ENCODE results near the gene GINS1. TPM values are rescaled to one million over a fixed set of nuclear protein-coding genes. Genes with fewer than 3 reads are reported as not detected.

GINS1 gene
- total and polyA plus RNA-seq, 4 donors, result 0.17 to 11.4 (median 0.48) TPM

DNA sequence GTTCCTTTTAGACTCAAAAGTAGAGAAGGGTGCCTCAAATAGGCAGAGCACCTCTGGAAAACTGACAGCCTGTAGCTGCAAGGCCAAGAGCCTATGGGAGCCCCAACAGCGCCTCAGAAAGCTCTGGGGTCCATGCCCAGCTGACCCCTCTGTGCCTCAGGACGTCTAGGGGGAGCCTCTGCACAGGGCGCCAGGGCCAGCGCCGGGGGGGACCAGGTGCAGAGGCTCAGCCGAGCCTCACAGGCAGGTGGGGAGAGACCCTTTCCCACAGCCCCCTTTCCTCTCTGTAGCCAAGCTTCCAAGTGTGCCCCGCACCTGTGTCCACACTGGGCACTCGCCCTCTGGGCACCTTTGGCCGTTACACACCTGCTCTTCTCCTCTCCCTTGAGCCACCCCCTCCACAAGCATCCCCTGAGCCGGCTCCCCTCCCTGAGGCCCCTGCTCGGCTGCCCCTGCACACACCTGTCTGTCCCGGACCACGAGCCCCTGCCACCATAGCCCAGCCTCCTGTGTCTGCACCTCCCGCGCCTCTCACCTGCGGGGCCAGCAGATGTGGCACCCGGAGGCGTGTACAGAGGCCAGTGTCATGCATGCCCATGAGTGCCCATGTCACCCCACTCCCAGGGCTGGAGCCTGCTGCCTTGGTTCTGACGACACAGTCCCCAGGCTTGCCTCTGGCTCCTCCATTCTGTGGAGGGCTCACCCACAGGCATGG is 53.2 kb downstream of the GINS1 start:
- 94% methylated on average over 19 of the region's 19 CpGs for WGBS
- H3K36me3 ChIP-seq (ENCODE audit: control insufficient read depth in 4 of 4, insufficient read depth in 3 of 4, low read depth in 1 of 4, low read length in 3 of 4), result peaks cover 1 to 51% (median 18%) of the 10 kb centered on the region in 4 donors
- H3K4me3 ChIP-seq (ENCODE audit: low read depth in 1 of 3, low read length in 3 of 3), result no peak overlapping the region
- no peaks in the 10 kb centered on the region for H3K9me3 ChIP-seq (ENCODE audit: control insufficient read depth in 4 of 4, low read length in 3 of 4)
- H3K9ac ChIP-seq (ENCODE audit: low read depth in 1 of 2, low read length in 2 of 2), result no peak overlapping the region
- no peaks in the 10 kb centered on the region for H3K27me3 ChIP-seq (ENCODE audit: control insufficient read depth in 4 of 4, insufficient read depth in 4 of 4, low read length in 3 of 4)
- no peak overlapping the region for H3K27ac ChIP-seq (ENCODE audit: low read depth in 1 of 2, low read length in 2 of 2)
- no peaks in the 10 kb centered on the region for H3K4me1 ChIP-seq (ENCODE audit: control insufficient read depth in 4 of 4, insufficient read depth in 4 of 4, low read length in 3 of 4)
- TF ChIP-seq TAF1 (conservative IDR thresholded peaks at IDR 0.05) (no peak), RXRA (IDR thresholded peaks at IDR 0.05) (no peak), EGR1 (IDR thresholded peaks at IDR 0.05; ENCODE audit: low read depth in 2 of 2) (no peak), HNF4G (IDR thresholded peaks at IDR 0.05) (no peak), GABPA (IDR thresholded peaks at IDR 0.05 in 1 of 2, conservative IDR thresholded peaks at IDR 0.05 in 1 of 2) (no peak), SP1 (IDR thresholded peaks at IDR 0.05) (no peak)
- TF ChIP-seq, protein P1, sequence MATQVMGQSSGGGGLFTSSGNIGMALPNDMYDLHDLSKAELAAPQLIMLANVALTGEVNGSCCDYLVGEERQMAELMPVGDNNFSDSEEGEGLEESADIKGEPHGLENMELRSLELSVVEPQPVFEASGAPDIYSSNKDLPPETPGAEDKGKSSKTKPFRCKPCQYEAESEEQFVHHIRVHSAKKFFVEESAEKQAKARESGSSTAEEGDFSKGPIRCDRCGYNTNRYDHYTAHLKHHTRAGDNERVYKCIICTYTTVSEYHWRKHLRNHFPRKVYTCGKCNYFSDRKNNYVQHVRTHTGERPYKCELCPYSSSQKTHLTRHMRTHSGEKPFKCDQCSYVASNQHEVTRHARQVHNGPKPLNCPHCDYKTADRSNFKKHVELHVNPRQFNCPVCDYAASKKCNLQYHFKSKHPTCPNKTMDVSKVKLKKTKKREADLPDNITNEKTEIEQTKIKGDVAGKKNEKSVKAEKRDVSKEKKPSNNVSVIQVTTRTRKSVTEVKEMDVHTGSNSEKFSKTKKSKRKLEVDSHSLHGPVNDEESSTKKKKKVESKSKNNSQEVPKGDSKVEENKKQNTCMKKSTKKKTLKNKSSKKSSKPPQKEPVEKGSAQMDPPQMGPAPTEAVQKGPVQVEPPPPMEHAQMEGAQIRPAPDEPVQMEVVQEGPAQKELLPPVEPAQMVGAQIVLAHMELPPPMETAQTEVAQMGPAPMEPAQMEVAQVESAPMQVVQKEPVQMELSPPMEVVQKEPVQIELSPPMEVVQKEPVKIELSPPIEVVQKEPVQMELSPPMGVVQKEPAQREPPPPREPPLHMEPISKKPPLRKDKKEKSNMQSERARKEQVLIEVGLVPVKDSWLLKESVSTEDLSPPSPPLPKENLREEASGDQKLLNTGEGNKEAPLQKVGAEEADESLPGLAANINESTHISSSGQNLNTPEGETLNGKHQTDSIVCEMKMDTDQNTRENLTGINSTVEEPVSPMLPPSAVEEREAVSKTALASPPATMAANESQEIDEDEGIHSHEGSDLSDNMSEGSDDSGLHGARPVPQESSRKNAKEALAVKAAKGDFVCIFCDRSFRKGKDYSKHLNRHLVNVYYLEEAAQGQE (IDR thresholded peaks at IDR 0.05), result no peak
- DNase-seq (ENCODE audit: low spot score), result no peak

DNA sequence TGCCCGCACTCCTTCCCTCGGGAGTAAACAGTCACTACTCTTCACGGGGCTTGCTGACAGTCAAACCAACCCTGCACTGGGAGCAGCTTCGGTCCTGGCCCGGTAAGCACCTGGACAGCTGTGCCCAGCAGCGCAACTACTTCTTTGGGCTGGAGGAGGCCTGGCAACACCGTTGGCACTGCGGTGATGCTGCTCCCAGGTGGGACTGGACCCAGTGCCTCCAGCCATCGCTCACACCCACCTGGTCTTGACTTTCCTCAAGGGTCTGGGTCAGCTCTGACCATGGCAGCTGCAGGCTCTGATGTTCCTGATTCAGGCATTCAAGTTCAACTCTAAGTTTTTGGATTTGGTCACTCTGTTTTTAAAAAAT is 53.8 kb downstream of the GINS1 start:
- TF ChIP-seq NR2F2 (IDR thresholded peaks at IDR 0.05) (no peak), FOXA2 (IDR thresholded peaks at IDR 0.05) (no peak)
- no peaks in the 10 kb centered on the region for H3K9me3 ChIP-seq (ENCODE audit: control insufficient read depth in 4 of 4, low read length in 3 of 4)
- no peak overlapping the region for H3K27ac ChIP-seq (ENCODE audit: low read depth in 1 of 2, low read length in 2 of 2)
- no peaks in the 10 kb centered on the region for H3K4me1 ChIP-seq (ENCODE audit: control insufficient read depth in 4 of 4, insufficient read depth in 4 of 4, low read length in 3 of 4)
- H3K27me3 ChIP-seq (ENCODE audit: control insufficient read depth in 4 of 4, insufficient read depth in 4 of 4, low read length in 3 of 4), result no peaks in the 10 kb centered on the region
- WGBS, result 95% methylated on average over 9 of the region's 9 CpGs
- no peak overlapping the region for H3K9ac ChIP-seq (ENCODE audit: low read depth in 1 of 2, low read length in 2 of 2)
- no peak overlapping the region for H3K4me3 ChIP-seq (ENCODE audit: low read depth in 1 of 3, low read length in 3 of 3)
- peaks cover 1 to 54% (median 19%) of the 10 kb centered on the region in 4 donors for H3K36me3 ChIP-seq (ENCODE audit: control insufficient read depth in 4 of 4, insufficient read depth in 3 of 4, low read depth in 1 of 4, low read length in 3 of 4)
- no peak for DNase-seq (ENCODE audit: low spot score)

DNA sequence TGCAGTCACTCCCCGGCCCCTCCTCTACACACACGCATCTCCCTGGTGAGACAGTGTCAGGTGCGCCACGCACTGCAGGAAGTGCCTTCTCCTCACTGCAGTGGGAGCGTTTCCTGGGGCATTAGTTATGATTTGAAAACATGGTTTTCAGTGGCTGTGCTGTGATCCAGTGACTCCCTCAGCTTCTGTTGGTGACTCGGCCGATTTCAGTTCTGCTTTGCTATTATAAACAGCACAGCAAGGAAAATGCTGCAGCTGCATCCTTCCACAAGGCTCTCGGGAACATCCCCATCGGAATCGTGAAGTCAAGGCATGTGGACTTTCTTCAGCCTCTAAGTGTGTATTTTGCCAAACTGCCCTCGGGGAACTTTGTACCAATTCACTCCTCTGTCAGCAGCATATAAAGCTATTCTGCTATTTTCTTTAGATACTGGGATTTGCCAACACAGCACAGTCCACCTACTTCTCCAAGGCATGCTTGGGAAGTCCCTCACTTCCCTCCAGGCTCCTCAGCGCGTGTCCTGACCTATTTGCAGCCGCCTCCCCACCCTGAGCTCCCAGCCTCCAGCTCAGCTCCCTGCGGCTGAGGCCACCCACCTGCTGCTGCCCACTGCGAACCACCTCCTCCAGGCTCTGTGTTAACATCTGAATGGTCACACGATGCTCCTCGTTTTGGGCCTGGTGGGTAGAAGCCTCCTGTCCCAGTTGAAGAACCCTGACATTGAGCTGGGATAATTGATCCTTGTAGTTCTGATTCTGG is 54.5 kb downstream of the GINS1 start:
- no peaks in the 10 kb centered on the region for H3K9me3 ChIP-seq (ENCODE audit: control insufficient read depth in 4 of 4, low read length in 3 of 4)
- no peaks in the 10 kb centered on the region for H3K4me1 ChIP-seq (ENCODE audit: control insufficient read depth in 4 of 4, insufficient read depth in 4 of 4, low read length in 3 of 4)
- 87% methylated on average over 18 of the region's 18 CpGs for WGBS
- no peak for TF ChIP-seq EGR1 (IDR thresholded peaks at IDR 0.05; ENCODE audit: low read depth in 2 of 2)
- TF ChIP-seq TAF1 (conservative IDR thresholded peaks at IDR 0.05), result no peak
- no peak for TF ChIP-seq GABPA (IDR thresholded peaks at IDR 0.05 in 1 of 2, conservative IDR thresholded peaks at IDR 0.05 in 1 of 2)
- TF ChIP-seq NR2F2 (IDR thresholded peaks at IDR 0.05), result no peak
- no peak for TF ChIP-seq HNF4G (IDR thresholded peaks at IDR 0.05)
- H3K9ac ChIP-seq (ENCODE audit: low read depth in 1 of 2, low read length in 2 of 2), result no peak overlapping the region
- peaks cover 1 to 58% (median 21%) of the 10 kb centered on the region in 4 donors for H3K36me3 ChIP-seq (ENCODE audit: control insufficient read depth in 4 of 4, insufficient read depth in 3 of 4, low read depth in 1 of 4, low read length in 3 of 4)
- DNase-seq (ENCODE audit: low spot score), result no peak
- no peak overlapping the region for H3K4me3 ChIP-seq (ENCODE audit: low read depth in 1 of 3, low read length in 3 of 3)
- no peak overlapping the region for H3K27ac ChIP-seq (ENCODE audit: low read depth in 1 of 2, low read length in 2 of 2)
- no peaks in the 10 kb centered on the region for H3K27me3 ChIP-seq (ENCODE audit: control insufficient read depth in 4 of 4, insufficient read depth in 4 of 4, low read length in 3 of 4)
